PC-3 (cell line): ENCODE results near the gene TMEM63B. TPM values are rescaled to one million over a fixed set of nuclear protein-coding genes. Genes with fewer than 3 reads are reported as not detected.

Experiments
- ATAC-seq: fragments of 200-7000 bp; cut with Tn5 transposase; 2 replicates; pipeline ENCODE4 v1.9.1; 2020; ENCODE audit warnings: mild to moderate bottlenecking, moderate library complexity
- BruUV-seq: library from RNA; stranded (reverse); fragments of 400-500 nt; replicated peaks from 2 replicates; lab custom pipeline; 2021; lab: Mats Ljungman, UMichigan
- CTCF ChIA-PET: fragments of 300-600 bp; sonication (Branson Sonifier 250); formaldehyde crosslinking; loops from one replicate; lab custom pipeline; 2022; ENCODE audit warnings: antibody characterized with exemption; lab: Charles Lee
- POLR2A ChIA-PET: fragments of 300-600 bp; sonication (Branson Sonifier 250); formaldehyde crosslinking; loops from one replicate; lab custom pipeline; 2022; ENCODE audit warnings: antibody characterized with exemption; ENCODE audit not compliant: unreplicated experiment; lab: Charles Lee
- DNase-seq: peaks from one replicate; pipeline ENCODE4 v3.0.0-alpha.2; 2015
- H2AFZ ChIP-seq: fragments of 300-600 bp; sonication (generic); 2 replicates; pipeline ENCODE4 v1.6.0; 2016; ENCODE audit warnings: antibody characterized with exemption, low read length
- H3F3A ChIP-seq: fragments of 300-600 bp; sonication (generic); one replicate; pipeline ENCODE4 v1.6.0; 2017; ENCODE audit warnings: antibody characterized with exemption, low read length, control low read depth, mild to moderate bottlenecking; ENCODE audit not compliant: unreplicated experiment
- H3K27ac ChIP-seq: fragments of 300-600 bp; sonication (generic); 2 replicates; pipeline ENCODE4 v1.5.1; 2016; ENCODE audit warnings: mild to moderate bottlenecking, low read length
- H3K27me3 ChIP-seq: fragments of 300-600 bp; sonication (generic); 2 replicates; pipeline ENCODE4 v1.6.1; 2016; ENCODE audit warnings: low read length, mixed read lengths
- H3K36me3 ChIP-seq: fragments of 300-600 bp; sonication (generic); 2 replicates; pipeline ENCODE4 v1.6.1; 2016; ENCODE audit warnings: low read depth, mixed run types, low read length, mixed read lengths
- H3K4me1 ChIP-seq: fragments of 300-600 bp; sonication (generic); 2 replicates; pipeline ENCODE4 v1.5.1; 2016; ENCODE audit warnings: low read length; ENCODE audit not compliant: insufficient read depth
- H3K4me2 ChIP-seq: fragments of 300-600 bp; sonication (generic); 2 replicates; pipeline ENCODE4 v1.6.0; 2016; ENCODE audit warnings: low read length
- H3K4me3 ChIP-seq: fragments of 300-600 bp; sonication (generic); 2 replicates; pipeline ENCODE4 v1.5.1; 2016; ENCODE audit warnings: mild to moderate bottlenecking, low read length, mixed read lengths
- H3K79me2 ChIP-seq: fragments of 300-600 bp; sonication (generic); 2 replicates; pipeline ENCODE4 v1.6.1; 2017; ENCODE audit warnings: low read length, mixed read lengths
- H3K9ac ChIP-seq: fragments of 300-600 bp; sonication (generic); 2 replicates; pipeline ENCODE4 v1.6.0; 2016; ENCODE audit warnings: mild to moderate bottlenecking, low read length
- H3K9me2 ChIP-seq: fragments of 300-600 bp; sonication (generic); replicated peaks from 2 replicates; pipeline ENCODE4 v1.6.1; 2016; ENCODE audit warnings: mixed run types, low read length, mixed read lengths
- H3K9me3 ChIP-seq: fragments of 300-600 bp; sonication (generic); 2 replicates; pipeline ENCODE4 v1.6.1; 2016; ENCODE audit warnings: low read length, mixed read lengths
- H4K20me1 ChIP-seq: fragments of 300-600 bp; sonication (generic); 2 replicates; pipeline ENCODE4 v1.6.1; 2016; ENCODE audit warnings: low read length, mixed read lengths
- EZH2 ChIP-seq: fragments of 300-600 bp; sonication (generic); IDR thresholded peaks from one replicate; pipeline ENCODE4 v1.6.1; 2017; ENCODE audit warnings: antibody characterized with exemption, mild to moderate bottlenecking, low read length; ENCODE audit not compliant: unreplicated experiment
- EZH2phosphoT487 ChIP-seq: fragments of 300-600 bp; sonication (generic); IDR thresholded peaks from 2 replicates; pipeline ENCODE4 v1.6.1; 2018; ENCODE audit warnings: mild to moderate bottlenecking, antibody characterized with exemption, low read length, borderline replicate concordance
- intact Hi-C: fragments of 100-400 bp; cut with micrococcal nuclease; formaldehyde crosslinking; loops from 2 replicates; pipeline ENCODE4 v1.9.0; 2023
- total RNA-seq: library from RNA; depleted of rRNA; stranded (reverse); fragments of >200 nt; gene quantifications from 2 replicates; pipeline ENCODE4 v1.2.3, GENCODE V29; 2014
- TF ChIP-seq, protein P1 (sequence below): fragments of 300-600 bp; sonication (generic); conservative IDR thresholded peaks from 2 replicates; pipeline ENCODE4 v1.5.1; 2017; ENCODE audit warnings: antibody characterized with exemption, low read depth, mild to moderate bottlenecking, low read length

Gene TMEM63B
- total RNA-seq, 1 experiment from 2014 or later, result 23.6 TPM

DNA sequence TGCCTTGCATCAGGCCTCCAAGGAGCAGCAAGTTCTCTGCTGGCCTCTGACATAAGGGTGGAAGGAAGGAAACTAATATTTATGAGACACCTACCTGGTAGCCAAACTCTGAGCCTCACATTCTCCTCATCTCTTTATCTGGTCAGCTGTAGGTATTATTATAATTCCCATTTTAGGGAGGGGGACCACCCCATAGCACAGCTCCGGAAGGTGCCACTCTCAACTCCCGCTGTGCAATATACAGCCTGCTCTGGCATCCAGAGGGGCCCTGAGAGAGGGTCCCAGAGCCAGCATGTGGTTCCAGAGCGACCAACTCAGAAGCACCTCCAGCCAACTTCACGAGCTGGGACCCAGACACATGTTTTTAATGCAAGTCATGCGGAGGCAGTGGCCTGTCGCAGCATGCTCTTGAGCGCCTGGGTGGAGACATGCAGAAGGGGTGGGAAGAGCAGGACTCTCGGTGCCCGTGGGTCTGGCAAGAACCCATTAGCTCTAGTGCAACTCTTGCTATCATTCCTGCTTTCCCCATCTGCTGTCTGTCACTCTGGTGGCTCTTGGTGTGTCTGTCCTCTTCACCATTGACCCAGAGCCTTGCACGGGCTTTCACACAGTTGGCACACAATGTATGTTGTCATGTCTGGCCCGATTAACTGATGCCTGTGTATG lies 74.4 kb downstream of the TMEM63B start:
- peaks cover 15% of the 10 kb centered on the region for H3K4me1 ChIP-seq
- no peak overlapping the region for H3K9ac ChIP-seq
- ChIA-PET CTCF (no interaction called here), POLR2A (interaction anchor here (0.6 kb wide), 1 partner anchor 469 kb away, joined by 6 read pairs; no protein-coding TSS in a partner anchor)
- H4K20me1 ChIP-seq, result no peaks in the 10 kb centered on the region
- no peaks in the 10 kb centered on the region for H3K9me2 ChIP-seq
- H3K4me3 ChIP-seq, result no peak overlapping the region
- ATAC-seq (no peak), DNase-seq (no peak)
- H3K79me2 ChIP-seq, result no peaks in the 10 kb centered on the region
- no peak overlapping the region for H3K27ac ChIP-seq
- H3K27me3 ChIP-seq, result no peaks in the 10 kb centered on the region
- TF ChIP-seq, protein P1, sequence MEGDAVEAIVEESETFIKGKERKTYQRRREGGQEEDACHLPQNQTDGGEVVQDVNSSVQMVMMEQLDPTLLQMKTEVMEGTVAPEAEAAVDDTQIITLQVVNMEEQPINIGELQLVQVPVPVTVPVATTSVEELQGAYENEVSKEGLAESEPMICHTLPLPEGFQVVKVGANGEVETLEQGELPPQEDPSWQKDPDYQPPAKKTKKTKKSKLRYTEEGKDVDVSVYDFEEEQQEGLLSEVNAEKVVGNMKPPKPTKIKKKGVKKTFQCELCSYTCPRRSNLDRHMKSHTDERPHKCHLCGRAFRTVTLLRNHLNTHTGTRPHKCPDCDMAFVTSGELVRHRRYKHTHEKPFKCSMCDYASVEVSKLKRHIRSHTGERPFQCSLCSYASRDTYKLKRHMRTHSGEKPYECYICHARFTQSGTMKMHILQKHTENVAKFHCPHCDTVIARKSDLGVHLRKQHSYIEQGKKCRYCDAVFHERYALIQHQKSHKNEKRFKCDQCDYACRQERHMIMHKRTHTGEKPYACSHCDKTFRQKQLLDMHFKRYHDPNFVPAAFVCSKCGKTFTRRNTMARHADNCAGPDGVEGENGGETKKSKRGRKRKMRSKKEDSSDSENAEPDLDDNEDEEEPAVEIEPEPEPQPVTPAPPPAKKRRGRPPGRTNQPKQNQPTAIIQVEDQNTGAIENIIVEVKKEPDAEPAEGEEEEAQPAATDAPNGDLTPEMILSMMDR, result no peak
- TF ChIP-seq EZH2, result no peak
- TF ChIP-seq EZH2phosphoT487, result no peak
- intact Hi-C loops, result no loop called here
- H3K9me3 ChIP-seq, result no peaks in the 10 kb centered on the region
- H2AFZ ChIP-seq, result no peak overlapping the region
- H3F3A ChIP-seq, result no peaks in the 10 kb centered on the region
- no peak overlapping the region for H3K4me2 ChIP-seq
- H3K36me3 ChIP-seq, result no peaks in the 10 kb centered on the region
- BruUV-seq, result no TSS peak

DNA sequence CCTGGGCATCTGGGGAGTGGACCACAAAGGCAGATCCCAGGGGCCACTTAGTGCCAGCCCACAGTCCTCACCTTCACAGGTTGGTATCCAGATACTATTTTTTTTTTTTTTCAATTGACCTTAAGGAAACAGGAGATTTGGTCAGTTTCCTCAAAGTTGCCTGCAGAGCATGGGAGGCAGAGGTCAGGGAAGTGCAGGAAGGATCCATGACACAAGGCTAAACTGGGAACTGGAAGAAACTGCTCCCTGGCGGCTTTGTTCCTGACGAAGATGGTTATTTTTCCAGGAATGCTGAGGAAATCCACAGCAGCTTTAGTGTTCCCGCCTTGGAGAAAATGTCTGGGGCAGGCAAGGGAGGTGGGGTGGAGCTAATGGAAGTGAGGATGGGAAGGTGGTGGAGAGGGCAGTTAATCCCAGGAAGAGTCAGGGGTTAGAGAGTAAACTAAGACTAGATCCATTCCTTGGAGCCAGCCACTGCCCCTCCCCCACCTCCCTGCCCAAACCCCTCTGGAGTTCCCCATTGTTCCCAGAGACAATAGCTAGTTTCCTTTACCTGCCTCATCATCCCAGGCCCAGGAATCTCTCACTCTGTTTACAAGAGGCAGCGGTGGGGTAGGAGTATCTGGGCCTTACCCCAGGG lies 75.1 kb downstream of the TMEM63B start:
- BruUV-seq, result no TSS peak
- Histone ChIP-seq H3K27ac (no peak overlapping the region), H3K27me3 (no peaks in the 10 kb centered on the region), H3K4me2 (no peak overlapping the region), H3K9ac (no peak overlapping the region), H3K9me3 (no peaks in the 10 kb centered on the region), H3K36me3 (no peaks in the 10 kb centered on the region), H2AFZ (no peak overlapping the region), H3K4me1 (peaks cover 15% of the 10 kb centered on the region), H4K20me1 (no peaks in the 10 kb centered on the region), H3K4me3 (no peak overlapping the region), H3K79me2 (no peaks in the 10 kb centered on the region), H3F3A (no peaks in the 10 kb centered on the region), H3K9me2 (no peaks in the 10 kb centered on the region)
- TF ChIP-seq EZH2, result no peak
- TF ChIP-seq, protein P1, result no peak
- no peak for TF ChIP-seq EZH2phosphoT487
- ATAC-seq, result no peak
- CTCF ChIA-PET, result no interaction called here
- POLR2A ChIA-PET, result no interaction called here
- DNase-seq, result no peak
- intact Hi-C loops, result no loop called here
